Transverse colon (tissue), 4 donors: Measurements from ENCODE around the gene FAM20B.

Experiments
- CTCF ChIP-seq, 5 experiments: fragments of 200-600 bp in 3 of 5; fragments of 450-650 bp in 2 of 5; sonication (generic) in 3 of 5; IDR thresholded peaks; 1 replicate in 2 of 5; 2 replicates in 3 of 5; pipeline ENCODE4 v1.5.1; 2016 to 2017; ENCODE audit warnings: antibody characterized with exemption in 5 of 5, inconsistent platforms in 3 of 5, mild to moderate bottlenecking in 2 of 5, moderate library complexity in 1 of 5
- POLR2AphosphoS5 ChIP-seq, 3 donors: sonication (generic); formaldehyde crosslinking; IDR thresholded peaks; one replicate each; pipeline ENCODE4 v1.6.1; 2016; ENCODE audit warnings: antibody characterized with exemption in 3 of 3

DNA sequence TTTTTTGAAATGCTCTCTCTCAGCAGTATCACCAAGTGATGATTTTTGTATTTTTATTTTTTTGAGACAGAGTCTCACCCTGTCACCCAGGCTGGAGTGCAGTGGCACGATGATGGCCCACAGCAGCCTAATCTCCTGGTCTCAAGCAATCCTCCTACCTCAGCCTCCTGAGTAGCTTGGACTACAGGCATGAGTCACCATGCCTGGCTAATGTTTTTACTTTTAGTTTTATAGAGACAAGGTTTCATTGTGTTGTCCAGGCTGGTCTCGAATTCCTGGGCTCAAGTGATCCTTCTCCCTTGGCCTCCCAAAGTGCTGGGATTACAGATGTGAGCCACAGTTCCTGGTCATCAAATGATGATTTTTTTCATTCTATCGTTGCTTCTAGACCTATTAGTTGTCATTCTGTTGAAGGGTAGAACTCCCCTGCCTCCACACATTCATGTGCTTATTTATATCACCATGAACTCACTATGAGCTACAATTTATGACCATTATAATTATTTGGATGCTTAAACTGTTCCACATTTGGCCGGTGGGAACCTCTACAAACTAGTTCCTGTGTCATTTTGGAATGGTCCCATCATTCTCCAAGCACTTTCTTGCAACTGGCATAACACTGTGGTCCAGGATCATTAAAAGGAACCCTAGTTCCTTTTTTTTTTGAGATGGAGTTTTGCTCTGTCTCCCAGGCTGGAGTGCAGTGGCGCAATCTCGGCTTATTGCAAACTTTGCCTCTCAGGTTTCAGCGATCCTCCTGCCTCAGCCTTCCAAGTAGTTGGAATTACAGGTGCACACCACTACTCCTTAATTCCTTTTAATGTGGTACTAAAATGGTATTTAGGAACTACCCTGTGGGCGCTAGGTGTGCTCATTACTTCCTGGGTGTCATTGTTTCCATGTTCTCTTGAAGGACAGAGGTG is 35.9 kb downstream of the FAM20B start:
- TF ChIP-seq CTCF (IDR thresholded peaks at IDR 0.05) (no peak), POLR2AphosphoS5 (IDR thresholded peaks at IDR 0.05) (no peak)
